AG20443 (cell line): ENCODE results near the gene PAM.
"Not testable (repeated sequence)": the region's sequence is repeated elsewhere in the genome, so short reads cannot be mapped to it uniquely, and the experiment has no call there.

Experiments used
- DNase-seq: peaks from one replicate; pipeline ENCODE4 v3.0.0; 2012; ENCODE audit warnings: low spot score, mixed read lengths

The PAM gene

DNA sequence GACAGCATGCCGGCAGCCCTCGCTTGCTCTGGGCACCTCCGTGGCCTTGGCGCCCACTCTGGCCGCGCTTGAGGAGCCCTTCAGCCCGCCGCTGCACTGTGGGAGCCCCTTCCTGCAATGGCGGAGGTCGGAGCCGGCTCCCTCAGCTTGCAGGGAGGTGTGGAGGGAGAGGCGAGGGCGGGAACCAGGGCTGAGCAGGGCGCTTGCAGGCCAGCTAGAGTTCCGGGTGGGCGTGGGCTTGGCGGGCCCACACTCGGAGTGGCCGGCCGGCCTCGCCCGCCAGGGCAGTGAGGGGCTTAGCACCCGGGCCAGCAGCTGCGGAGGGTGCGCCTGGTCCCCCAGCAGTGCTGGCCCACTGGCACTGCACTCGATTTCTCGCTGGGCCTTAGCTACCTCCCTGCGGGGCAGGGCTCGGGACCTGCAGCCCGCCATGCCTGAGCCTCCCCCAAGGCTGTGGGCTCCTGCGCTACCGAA, 3.2 kb upstream of the PAM start:
- DNase-seq, result not testable (repeated sequence)

DNA sequence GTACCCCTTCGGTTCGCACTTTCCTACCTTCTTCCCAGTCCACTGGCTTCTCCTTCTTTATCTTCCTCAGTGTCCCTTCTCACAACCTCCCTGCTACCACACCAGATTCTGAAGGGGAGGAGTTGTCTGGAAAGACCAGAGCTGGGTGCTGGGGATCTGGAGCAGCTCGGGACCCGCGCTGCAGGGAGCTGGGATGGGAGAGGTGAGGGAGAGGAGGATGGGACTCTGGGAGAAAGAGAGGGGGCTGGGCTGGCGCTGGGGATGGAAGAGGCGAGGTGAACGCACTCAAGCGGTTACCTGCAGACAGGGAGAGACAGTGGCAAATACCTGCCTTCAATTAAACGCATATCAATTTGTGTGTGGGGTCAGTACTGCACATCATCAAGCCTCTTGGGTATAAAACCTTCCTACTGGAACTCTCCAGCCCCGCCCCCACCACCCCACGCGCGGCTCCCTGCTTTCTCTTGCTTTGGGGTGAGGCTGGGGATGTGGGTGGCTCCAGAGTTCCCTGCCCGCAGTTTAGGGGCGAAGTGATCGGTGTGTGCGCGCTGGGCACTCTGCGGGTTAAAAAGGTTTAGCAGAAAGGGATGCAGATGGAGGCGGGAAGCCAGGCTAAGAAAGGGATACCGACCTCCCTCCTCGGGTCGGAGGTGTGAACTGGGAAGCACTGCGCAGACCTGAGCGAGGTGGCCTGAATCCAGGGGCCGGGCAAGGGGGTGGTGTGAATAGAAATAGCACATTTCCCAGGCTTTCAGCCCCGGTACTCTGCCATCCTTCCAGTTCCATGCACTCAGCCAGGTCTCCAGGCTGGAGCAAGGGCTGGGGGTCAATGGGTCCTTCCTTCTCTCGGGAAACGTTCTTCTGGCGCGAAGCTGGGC, 977 bp upstream of the PAM start:
- no peak for DNase-seq

GRCh38 chr5:102755686-102756371, 724 bp downstream of the PAM start:
- peak; percentile 79 for DNase-seq

DNA sequence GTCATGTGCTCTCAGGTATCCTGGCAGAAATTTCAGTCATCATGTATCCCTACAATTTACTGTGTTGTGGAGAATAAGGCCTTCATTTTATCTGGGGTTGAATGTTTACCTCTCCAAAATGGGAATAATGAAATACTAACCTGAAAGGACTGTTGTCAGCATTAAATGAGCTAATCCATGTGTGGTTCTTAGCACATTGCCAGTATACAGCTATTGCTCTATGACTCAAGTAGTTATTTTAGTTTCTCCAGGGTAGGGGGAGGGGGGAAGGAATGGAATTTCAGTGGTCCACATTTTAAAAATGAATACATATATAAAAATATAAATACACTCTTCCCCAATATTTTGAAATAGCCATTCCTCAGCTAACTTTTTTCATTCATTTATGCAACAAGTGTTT, 3.5 kb downstream of the PAM start:
- DNase-seq, result peak; percentile 32

DNA sequence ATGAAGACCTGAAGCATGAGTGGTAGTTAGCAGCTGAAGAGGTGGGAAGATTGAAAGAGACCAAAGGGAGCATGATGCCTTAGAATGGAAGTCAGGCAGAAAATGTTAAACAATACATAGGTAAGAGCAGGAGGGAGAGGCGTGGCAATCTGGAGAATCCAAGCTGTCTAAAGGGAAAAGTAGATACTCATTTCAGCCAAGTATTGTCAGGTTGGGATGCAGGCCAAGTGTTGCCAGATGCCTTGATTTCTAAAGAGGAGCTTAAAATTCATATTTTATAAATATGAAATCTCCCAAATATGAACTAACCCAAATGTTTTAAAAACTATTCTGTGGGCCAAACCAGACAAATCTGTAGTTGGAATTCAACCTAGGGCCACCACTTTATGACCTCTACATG, 4.2 kb downstream of the PAM start:
- no peak for DNase-seq

- DNase-seq, result no peak
Observed at GRCh38 chr5:102759700-102760099, 4.6 kb downstream of the PAM start.

GRCh38 chr5:102760815-102761214, 5.7 kb downstream of the PAM start:
- DNase-seq, result peak; percentile 40

- peak; percentile 62 for DNase-seq
Observed at GRCh38 chr5:102762095-102762534, 7.0 kb downstream of the PAM start.

GRCh38 chr5:102762562-102763227, 7.6 kb downstream of the PAM start:
- DNase-seq, result no peak

GRCh38 chr5:102763734-102764133, 8.6 kb downstream of the PAM start:
- DNase-seq, result no peak

GRCh38 chr5:102764381-102765004, 9.4 kb downstream of the PAM start:
- DNase-seq, result no peak

DNA sequence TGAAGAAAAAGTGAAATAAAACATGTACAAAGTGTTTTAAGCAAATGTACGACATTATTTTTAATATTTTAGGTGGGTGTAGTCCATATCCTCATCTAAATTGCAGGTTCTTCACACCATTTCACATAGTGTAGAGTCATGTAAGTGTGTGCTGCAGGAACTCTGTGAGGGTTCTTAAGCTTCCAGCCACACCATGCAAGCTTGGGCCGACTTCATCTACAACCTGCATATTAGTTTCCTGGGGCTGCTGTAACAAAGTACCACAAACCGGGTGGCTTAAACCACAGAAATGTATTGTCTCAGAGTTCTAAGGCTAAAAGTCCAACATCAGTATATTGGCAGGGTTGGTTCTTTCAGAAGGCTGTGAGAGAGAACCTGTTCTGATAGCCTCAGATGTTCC, 10.2 kb downstream of the PAM start:
- no peak for DNase-seq

GRCh38 chr5:102766295-102767090, 11.4 kb downstream of the PAM start:
- no peak for DNase-seq

DNA sequence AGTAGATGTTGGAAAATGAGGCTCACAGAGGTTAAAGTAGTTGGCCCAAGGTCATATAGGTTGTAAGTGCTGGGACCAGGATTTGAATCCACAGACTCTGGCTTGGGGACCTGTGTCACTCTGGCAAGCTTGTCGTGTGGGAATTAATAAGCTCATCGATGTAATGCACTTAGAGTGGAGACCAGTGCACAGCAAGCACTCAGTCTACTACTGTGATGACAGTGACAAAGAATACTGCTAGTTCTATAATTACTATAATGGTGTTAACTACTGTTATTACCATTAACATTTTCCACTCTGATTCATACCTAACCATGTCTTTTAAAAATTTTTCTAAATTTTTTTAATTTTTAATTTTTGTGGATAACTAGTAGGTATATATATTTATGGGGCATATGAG, 12.8 kb downstream of the PAM start:
- no peak for DNase-seq

DNA sequence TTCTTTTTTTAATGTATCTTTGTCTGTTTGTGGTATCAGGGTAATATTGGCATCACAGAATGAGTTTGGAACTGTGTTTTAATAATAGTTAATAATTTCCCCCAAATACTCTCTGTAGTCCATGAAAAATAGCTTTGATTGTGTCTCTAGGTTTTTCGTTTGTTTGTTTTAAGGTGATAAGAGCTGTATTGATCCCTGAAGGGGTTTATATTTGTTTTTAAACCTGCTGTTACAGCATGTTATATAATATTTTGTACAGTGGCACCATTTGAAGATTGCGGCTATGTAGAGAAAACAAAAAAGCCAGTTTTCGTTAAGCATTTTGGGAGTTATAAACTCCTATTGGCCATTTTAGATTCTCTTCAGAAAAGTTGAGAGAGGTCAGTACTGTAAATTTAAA, 15.7 kb downstream of the PAM start:
- DNase-seq, result no peak

- no peak for DNase-seq
Observed at GRCh38 chr5:102771435-102771834, 16.3 kb downstream of the PAM start.

GRCh38 chr5:102772273-102772672, 17.2 kb downstream of the PAM start:
- DNase-seq, result no peak

DNA sequence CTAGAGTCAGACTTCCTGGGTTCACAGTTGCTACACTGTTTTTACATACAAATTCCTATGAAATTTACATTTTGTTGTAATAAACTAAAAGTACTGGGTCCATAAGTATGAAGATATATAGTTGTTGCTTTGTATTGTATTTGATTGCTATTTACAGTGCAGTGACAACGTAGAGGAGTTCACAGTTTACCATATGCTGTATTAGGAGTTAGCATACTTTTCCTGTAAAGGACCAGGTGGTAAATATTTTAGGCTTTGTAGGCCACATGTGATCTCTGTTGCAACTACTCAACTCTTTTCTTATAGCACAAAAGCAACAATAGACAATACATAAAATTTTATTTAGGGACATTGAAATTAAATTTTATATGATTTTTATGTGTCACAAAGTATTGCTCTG, 18.0 kb downstream of the PAM start:
- no peak for DNase-seq

GRCh38 chr5:102775756-102776155, 20.7 kb downstream of the PAM start:
- DNase-seq, result not testable (repeated sequence)

GRCh38 chr5:102777099-102777498, 22.0 kb downstream of the PAM start:
- DNase-seq, result no peak

DNA sequence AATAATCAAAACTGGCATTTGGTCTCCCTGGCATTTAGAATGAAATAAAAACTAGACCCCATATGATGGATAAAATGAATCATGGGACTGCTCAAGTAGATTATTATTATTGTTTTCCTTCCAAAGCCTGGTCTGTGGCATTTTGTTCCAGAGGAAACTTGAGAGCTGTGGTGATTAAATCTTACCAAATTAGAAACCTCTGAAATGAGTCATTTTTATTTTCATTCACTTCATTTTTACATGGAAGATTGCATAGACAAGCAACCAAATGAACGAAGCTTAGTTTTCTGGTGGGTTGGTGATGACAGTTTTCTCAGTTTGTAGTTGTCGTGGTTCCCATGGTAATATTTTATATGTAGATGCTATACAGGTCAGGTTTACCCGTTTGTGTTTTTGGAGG, 23.4 kb downstream of the PAM start:
- DNase-seq, result peak; percentile 64
